ENCODE measurements around the gene CCDC148.
"Not testable (repeated sequence)": the region's sequence is repeated elsewhere in the genome, so short reads cannot be mapped to it uniquely, and the experiment has no call there.

CCDC148 gene

GRCh38 chr2:158293722-158294121, 162.8 kb downstream of the CCDC148 start:
- DNase-seq (ENCODE audit: low read depth, low spot score): no peak

DNA sequence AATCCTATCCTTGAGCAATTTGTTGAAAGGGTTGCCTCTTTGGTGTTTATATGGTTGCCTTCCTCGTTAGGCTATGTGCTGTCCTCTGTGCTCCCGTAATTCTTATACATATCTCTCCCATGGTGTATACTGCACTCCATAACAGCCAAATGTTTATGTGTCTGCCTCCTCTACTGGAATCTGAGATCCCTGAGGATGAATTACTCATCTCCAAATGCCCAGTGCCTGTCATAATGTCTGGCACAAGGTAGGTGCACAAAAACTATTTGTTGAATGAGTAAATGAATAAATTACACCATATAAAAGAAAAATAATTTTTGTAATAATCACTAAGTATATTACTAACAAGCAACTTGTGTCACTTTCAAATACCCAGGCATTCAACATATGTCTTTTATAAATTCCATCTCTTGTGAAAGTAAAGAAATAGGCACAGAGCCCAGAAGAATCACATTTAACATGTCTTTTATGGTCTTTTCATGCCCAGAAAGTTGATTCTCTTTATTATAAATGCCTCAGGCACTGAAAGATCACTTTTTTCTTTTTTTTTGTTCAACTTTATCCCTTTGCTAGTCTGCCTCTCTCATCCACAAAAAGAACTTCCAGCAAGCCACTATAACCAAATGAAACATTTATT, 164.9 kb downstream of the CCDC148 start:
- no peak for DNase-seq (ENCODE audit: low read depth, low spot score)

GRCh38 chr2:158290225-158290624, 166.3 kb downstream of the CCDC148 start:
- no peak for DNase-seq (ENCODE audit: low read depth, low spot score)

DNA sequence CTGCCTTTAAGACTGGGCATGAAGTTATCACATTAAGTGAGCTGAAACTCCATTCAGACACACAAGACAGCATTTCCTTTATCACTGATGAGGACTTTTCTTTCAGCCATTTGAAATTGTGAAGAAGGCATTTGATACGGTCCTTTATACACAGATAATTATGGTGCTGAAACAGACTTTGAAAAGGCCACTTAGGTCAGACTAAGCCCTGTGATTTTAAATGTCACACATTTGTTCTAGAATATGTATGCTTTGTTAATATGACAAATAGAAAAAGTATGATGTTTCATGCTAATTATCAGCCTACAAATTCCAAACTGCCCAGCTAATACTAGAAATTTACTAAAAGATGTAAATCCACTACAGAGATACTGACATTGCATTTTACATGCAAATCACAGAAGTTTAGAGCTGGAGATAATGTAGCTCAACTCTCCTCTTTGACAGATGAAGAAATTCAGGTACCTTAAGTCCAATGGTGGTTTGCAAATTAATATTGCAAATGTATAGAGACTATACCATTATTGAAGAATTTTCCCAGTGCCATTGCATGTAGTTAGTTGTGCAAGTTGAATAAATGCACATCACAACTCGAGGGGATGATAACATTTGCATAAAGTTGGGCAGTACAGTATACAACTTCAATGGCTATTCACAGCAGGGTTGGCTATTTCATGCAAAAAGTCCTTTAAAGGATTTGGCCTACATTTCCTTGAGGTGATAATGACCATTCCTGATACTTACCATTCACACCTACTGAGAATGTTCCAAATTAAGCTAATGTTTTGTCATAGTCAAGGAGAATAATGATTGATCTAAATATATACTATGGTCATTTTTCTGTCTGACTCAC, 179.7 kb downstream of the CCDC148 start:
- DNase-seq (ENCODE audit: low read depth, low spot score): no peak

DNA sequence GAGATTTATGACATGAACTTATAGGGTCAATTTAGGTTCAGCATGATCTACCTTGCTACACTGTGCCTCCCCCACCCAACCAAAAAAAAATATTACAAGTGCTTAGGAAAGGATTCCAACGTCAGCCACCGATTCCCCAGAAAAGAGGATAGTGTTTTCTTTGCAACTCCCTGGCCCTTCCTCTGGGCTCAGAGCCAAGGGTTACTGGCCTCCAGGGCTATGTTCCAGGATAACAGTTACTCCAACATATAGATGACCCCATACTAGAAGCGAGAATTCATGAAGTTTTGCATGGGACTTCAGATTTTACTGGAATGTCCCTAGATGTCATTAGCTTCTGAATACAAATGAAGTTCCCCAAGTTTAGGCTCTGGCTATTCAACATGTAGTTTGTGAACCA, 182.8 kb downstream of the CCDC148 start:
- no peak for DNase-seq (ENCODE audit: low read depth, low spot score)

DNA sequence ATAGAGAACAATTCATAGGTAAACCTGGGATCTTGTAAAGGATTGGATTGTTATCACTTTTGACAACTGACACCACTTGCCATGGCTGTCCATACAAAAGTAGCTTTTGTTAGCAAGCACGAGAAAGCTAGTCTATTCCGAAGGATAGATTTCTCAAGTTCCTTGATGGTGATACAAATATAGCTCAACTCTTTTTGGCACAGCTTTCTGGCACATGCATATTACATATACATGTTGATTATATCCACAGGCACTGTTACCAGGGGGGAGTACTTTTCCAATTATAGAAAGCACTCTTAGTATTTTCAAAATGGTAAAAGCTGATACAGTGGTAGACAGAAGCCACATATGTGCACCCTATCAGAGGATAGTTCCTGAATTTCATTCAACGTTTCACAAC, 186.0 kb downstream of the CCDC148 start:
- no peak for DNase-seq (ENCODE audit: low read depth, low spot score)

DNA sequence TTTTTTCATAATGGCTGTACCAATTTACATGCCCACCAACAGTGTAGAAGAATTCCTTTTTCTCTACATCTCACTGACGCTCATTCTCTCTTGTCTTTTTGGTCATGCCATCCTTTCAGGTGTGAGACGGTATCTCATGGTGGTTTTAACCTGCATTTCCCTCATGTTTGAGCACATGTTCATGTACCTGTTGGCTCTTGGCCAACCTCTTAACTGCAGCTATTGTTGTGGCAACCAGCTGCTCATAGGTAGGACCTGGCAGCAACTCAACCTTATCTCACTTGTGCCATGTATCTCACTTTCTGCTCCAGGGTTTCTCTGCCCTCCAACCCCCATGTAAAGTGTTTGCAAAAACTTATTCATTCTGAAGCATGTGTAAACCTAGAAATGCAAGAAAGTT, 187.4 kb downstream of the CCDC148 start:
- no peak for DNase-seq (ENCODE audit: low read depth, low spot score)

DNA sequence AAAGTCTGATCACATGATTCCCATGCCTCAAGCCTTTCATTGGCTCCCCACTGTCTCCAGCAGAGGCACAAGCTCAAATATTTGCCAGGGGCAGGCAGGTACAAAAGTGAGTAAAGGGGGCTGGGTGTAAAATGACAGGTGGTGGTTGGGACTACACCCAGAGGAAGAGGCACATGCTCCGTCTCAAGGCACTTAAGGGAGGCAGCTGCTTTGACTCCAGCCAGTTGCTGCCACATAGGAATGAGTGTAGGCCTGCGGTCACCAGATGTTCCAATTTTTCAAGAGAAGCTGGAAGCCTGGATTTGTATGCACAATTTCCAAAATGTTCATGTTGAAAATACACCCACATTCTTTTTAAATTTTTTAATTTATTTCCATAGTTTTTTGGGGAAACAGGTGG, 190.4 kb downstream of the CCDC148 start:
- DNase-seq (ENCODE audit: low read depth, low spot score): no peak

- no peak for DNase-seq (ENCODE audit: low read depth, low spot score)
Measured at GRCh38 chr2:158255257-158255656, 201.3 kb downstream of the CCDC148 start.

DNA sequence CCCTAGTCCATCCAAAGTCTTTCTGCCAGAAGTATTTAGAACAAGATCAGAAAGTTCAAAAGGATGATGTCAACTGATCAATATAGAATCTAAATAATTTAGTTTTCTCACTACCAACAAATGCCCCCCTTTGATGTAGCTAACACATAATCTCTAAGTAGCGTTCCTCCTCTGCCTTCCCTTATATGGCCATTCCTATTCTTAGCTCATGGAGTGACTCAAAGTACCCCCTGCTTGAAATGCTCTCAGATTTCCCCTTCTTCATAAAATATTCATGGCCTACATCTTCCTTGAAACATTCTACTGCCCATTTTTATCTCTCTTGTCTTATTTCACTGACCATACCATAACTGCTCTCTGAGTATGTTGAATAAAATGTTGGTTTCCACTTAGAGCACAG, 203.4 kb downstream of the CCDC148 start:
- DNase-seq (ENCODE audit: low read depth, low spot score): no peak

- no peak for DNase-seq (ENCODE audit: low read depth, low spot score)
Measured at GRCh38 chr2:158251356-158251755, 205.2 kb downstream of the CCDC148 start.

GRCh38 chr2:158243392-158243791, 213.2 kb downstream of the CCDC148 start:
- no peak for DNase-seq (ENCODE audit: low read depth, low spot score)

DNA sequence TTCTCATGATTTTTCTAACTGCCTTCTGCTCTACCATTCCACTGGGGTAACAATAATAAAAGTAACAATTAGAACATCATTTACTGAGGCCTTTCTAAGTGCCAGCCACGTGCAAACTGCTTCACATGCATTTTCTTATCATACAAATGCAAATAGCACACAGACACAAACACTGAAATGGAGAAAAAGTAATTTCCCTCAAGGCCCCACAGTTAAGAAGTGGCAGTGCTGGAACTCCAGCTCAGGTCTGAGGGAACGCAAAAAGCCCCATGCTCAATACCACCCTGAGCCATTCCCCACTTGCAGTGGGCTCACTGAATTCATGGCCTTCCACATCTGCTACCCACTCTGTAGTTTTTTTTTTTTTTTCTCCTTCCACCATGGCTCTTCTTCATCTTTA, 214.3 kb downstream of the CCDC148 start:
- no peak for DNase-seq (ENCODE audit: low read depth, low spot score)

DNA sequence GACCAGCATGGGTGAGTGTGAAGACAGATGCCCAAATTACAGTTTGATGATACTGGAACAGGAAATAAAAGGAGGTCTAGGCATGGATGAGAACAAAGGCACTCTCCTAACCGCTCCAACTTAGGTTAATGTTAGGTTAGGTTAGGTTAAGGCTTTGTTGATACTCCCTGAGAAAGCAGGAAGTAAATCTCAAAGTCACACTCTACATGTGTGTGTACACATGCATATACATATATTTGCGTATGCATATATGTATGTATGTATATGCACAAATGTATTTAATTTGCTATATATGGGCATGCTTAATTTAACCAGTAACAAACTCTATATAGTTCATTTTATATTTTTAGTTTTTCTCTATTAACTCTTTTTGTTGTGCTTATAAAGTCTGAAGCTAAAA, 215.6 kb downstream of the CCDC148 start:
- DNase-seq (ENCODE audit: low read depth, low spot score): no peak

DNA sequence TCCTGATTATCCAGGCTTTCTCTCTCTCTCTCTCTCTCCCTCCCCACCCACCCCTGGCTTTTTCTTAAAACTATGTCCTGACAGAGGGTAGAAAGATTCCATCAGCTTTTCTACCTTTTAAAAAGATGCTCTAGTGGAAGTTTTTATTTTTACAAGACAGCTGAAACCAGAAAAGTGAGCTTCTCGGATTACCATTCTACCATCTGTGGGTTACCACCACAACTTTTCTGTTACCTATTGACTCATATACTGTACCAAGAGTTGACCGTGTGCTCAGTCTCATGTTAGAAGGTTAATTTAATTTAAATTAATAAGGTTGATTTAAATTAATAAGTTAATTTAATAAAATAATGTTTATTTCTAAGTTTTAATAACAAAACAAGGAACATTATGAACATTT, 217.3 kb downstream of the CCDC148 start:
- DNase-seq (ENCODE audit: low read depth, low spot score): no peak

DNA sequence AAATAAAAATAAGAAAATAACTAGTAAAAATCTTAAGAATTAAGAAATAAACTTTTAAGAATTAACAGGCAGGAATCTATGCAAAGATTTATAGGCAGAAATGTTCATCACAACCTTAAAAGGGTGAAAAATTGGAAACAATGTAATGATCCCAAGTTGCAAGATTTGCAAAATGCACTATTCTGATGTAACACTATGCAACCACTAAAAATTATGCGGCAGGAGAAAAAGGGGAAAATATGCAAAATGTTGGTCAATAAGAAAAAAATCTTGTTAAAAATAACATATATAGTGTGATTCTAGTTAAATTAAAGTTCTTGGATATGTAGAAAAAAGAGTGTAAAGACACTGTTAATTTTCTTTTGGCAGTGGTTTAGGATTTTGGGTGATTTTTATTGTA, 222.1 kb downstream of the CCDC148 start:
- DNase-seq (ENCODE audit: low read depth, low spot score): no peak

DNA sequence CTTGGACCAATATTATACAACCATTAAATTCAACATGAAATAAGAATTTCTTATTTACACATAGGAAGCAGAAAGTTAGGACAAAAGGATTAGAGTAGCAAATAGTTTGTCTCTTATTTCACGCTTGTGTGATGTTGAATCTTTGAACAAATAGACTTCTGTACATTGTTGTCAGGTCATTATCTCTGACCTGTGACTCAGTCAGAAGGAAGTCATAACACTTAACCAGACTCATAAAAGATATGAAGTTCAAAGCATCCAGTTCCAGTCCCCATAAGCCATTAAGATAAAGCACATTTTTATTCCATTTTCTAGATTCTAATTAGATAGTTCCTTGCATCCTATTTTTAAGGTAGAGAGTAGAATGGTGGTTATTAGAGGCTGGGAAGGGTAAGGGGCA, 224.1 kb downstream of the CCDC148 start:
- DNase-seq (ENCODE audit: low read depth, low spot score): no peak

- DNase-seq (ENCODE audit: low read depth, low spot score): no peak
Measured at GRCh38 chr2:158228943-158229508, 227.5 kb downstream of the CCDC148 start.

GRCh38 chr2:158223066-158223465, 233.5 kb downstream of the CCDC148 start:
- DNase-seq (ENCODE audit: low read depth, low spot score): not testable (repeated sequence)

- no peak for DNase-seq (ENCODE audit: low read depth, low spot score)
Measured at GRCh38 chr2:158221063-158222020, 235.2 kb downstream of the CCDC148 start.

GRCh38 chr2:158217593-158217992, 239.0 kb downstream of the CCDC148 start:
- no peak for DNase-seq (ENCODE audit: low read depth, low spot score)

DNA sequence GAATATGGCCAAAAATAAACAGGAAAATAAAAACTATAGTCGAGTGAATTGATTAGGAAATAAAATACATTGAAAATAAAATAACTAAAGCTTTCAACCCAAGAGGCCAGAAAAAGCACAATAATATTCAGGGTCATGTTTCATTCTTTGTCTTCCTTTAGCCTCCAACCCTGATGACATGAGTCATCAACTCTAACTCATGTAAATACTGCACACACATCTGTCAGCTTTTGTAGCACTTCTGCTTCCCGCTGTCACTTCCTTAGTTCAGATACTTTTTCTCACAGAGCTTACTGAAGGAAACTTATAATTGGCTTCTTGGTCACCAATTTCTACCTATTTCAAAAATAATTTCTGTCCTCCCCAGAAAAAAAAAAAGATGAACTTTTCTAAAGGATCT, 242.1 kb downstream of the CCDC148 start:
- DNase-seq (ENCODE audit: low read depth, low spot score): no peak

Measured in ELF-1 (cell line).